ENCODE data around the gene IDUA. TPM values are rescaled to one million over a fixed set of nuclear protein-coding genes. Genes with fewer than 3 reads are reported as not detected.

IDUA gene
- total and polyA plus RNA-seq, 10 of the 15 experiments (the other 5 are each of a cell fraction or from before 2014, with no cell fraction given) = 0.05 to 7.6 (median 1.4) TPM; not detected in 1

DNA sequence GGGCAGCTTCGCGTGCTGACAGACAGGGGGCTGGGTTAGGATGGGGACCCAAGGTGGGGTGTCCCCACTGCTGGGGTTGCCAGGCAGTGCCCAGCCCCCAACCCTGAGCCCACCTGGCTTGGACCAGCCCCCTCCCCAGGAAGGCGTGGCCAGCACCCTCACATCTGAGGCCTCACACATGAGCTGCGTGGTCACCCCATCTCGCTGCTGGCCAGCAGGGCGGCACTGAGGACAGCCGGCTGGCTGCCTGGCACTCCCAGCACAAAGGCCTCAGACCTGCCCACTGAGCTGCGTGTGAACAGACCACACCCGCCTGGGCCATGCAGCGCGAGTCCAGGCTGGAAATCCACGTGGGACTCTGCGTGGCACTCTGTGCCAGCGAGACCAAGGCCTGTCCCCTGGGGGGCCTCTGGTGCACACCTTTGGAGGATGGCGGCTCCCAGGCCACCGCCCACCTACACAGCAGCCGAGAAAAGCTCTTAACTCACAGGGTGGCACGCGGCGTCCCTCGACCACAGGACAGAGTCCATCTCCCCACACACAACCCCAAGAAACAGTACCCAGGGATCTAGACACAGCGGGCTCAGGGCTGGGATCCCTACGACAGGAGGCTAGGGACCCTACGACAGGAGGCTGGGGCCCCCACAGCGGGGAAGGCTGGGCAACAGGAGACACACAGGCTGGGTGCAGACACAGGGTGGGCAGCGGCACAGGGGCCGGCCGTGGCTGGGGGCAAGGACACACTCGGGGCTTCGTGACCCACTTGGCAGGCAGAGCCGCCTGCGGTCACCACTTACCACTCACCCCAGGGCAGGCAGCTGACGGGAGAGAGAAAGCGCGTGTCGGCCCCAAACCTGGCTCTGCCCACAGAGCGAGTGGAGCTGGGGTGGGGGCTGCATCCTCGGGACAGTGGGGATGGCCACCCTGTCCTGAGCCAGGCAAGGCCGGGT lies 23.3 kb upstream of the IDUA start:
- POLR2A ChIA-PET = no interaction called here
- Histone ChIP-seq H2AFZ (ENCODE audit: control insufficient read depth, low read depth, low read length) (no peak overlapping the region), H3K4me3 (no peak overlapping the region), H3K4me2 (ENCODE audit: control insufficient read depth, insufficient read depth) (no peak overlapping the region), H3K27me3 (replicated peaks in 1 of 2; ENCODE audit: control insufficient read depth in 2 of 2, insufficient read depth in 2 of 2, low read length in 1 of 2) (no peaks in the 10 kb centered on the region), H3K9me3 (replicated peaks; ENCODE audit: control insufficient read depth, insufficient read depth, low read length) (no peaks in the 10 kb centered on the region), H3K79me2 (ENCODE audit: control insufficient read depth, insufficient read depth, low read length) (no peaks in the 10 kb centered on the region), H3K36me3 (ENCODE audit: control insufficient read depth in 2 of 2, insufficient read depth in 2 of 2, low read length in 1 of 2) (no peaks in the 10 kb centered on the region), H4K20me1 (ENCODE audit: control insufficient read depth, insufficient read depth) (no peaks in the 10 kb centered on the region), H3K27ac (ENCODE audit: control insufficient read depth, insufficient read depth) (no peak overlapping the region), H3K9ac (ENCODE audit: control insufficient read depth, insufficient read depth, low read length) (no peak overlapping the region), H3K4me1 (ENCODE audit: control insufficient read depth, insufficient read depth, low read length) (no peaks in the 10 kb centered on the region)
- SMC1A ChIA-PET (ENCODE audit: uncharacterized antibody, unreplicated experiment) = no interaction called here
- intact Hi-C loops (cut with micrococcal nuclease; ENCODE audit: unreplicated experiment) = no loop called here
- ATAC-seq (no peak), FAIRE-seq (no peak), DNase-seq (ENCODE audit: low read depth, low spot score) (no peak)
- in situ Hi-C loops (cut with MboI) = no loop called here
- WGBS (ENCODE audit: insufficient coverage, insufficient replicate concordance, low lambda C conversion rate, missing lambda C conversion rate) = 81% methylated on average over 37 of the region's 39 CpGs
- no TSS peak for BruUV-seq (replicated peaks)
- TF ChIP-seq ZZZ3 (IDR thresholded peaks at IDR 0.05; ENCODE audit: control insufficient read depth, insufficient read length, low read depth) (no peak), MEF2B (IDR thresholded peaks at IDR 0.05; ENCODE audit: partially characterized antibody, poor library complexity, severe bottlenecking) (no peak), CBX3 (IDR thresholded peaks at IDR 0.05; ENCODE audit: borderline replicate concordance, low read depth) (no peak), ETV6 (conservative IDR thresholded peaks at IDR 0.05 in 1 of 2, IDR thresholded peaks at IDR 0.05 in 1 of 2; ENCODE audit: borderline replicate concordance in 1 of 2, low read depth in 1 of 2) (no peak), CREB1 (IDR thresholded peaks at IDR 0.05; ENCODE audit: low read depth) (no peak), ZSCAN29 (IDR thresholded peaks at IDR 0.05) (no peak), EP300 (IDR thresholded peaks at IDR 0.05; ENCODE audit: borderline replicate concordance in 1 of 2, control insufficient read depth in 1 of 2, low read depth in 2 of 2, low read length in 2 of 2) (no peak), CEBPB (IDR thresholded peaks at IDR 0.05; ENCODE audit: borderline replicate concordance in 1 of 2, low read depth in 2 of 2, low read length in 2 of 2) (no peak), ZNF274 (IDR thresholded peaks at IDR 0.05; ENCODE audit: insufficient read depth, insufficient read length) (no peak)
- TF ChIP-seq, protein P1, sequence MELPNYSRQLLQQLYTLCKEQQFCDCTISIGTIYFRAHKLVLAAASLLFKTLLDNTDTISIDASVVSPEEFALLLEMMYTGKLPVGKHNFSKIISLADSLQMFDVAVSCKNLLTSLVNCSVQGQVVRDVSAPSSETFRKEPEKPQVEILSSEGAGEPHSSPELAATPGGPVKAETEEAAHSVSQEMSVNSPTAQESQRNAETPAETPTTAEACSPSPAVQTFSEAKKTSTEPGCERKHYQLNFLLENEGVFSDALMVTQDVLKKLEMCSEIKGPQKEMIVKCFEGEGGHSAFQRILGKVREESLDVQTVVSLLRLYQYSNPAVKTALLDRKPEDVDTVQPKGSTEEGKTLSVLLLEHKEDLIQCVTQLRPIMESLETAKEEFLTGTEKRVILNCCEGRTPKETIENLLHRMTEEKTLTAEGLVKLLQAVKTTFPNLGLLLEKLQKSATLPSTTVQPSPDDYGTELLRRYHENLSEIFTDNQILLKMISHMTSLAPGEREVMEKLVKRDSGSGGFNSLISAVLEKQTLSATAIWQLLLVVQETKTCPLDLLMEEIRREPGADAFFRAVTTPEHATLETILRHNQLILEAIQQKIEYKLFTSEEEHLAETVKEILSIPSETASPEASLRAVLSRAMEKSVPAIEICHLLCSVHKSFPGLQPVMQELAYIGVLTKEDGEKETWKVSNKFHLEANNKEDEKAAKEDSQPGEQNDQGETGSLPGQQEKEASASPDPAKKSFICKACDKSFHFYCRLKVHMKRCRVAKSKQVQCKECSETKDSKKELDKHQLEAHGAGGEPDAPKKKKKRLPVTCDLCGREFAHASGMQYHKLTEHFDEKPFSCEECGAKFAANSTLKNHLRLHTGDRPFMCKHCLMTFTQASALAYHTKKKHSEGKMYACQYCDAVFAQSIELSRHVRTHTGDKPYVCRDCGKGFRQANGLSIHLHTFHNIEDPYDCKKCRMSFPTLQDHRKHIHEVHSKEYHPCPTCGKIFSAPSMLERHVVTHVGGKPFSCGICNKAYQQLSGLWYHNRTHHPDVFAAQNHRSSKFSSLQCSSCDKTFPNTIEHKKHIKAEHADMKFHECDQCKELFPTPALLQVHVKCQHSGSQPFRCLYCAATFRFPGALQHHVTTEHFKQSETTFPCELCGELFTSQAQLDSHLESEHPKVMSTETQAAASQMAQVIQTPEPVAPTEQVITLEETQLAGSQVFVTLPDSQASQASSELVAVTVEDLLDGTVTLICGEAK (IDR thresholded peaks at IDR 0.05; ENCODE audit: borderline replicate concordance) = no peak
- TF ChIP-seq, protein P2, sequence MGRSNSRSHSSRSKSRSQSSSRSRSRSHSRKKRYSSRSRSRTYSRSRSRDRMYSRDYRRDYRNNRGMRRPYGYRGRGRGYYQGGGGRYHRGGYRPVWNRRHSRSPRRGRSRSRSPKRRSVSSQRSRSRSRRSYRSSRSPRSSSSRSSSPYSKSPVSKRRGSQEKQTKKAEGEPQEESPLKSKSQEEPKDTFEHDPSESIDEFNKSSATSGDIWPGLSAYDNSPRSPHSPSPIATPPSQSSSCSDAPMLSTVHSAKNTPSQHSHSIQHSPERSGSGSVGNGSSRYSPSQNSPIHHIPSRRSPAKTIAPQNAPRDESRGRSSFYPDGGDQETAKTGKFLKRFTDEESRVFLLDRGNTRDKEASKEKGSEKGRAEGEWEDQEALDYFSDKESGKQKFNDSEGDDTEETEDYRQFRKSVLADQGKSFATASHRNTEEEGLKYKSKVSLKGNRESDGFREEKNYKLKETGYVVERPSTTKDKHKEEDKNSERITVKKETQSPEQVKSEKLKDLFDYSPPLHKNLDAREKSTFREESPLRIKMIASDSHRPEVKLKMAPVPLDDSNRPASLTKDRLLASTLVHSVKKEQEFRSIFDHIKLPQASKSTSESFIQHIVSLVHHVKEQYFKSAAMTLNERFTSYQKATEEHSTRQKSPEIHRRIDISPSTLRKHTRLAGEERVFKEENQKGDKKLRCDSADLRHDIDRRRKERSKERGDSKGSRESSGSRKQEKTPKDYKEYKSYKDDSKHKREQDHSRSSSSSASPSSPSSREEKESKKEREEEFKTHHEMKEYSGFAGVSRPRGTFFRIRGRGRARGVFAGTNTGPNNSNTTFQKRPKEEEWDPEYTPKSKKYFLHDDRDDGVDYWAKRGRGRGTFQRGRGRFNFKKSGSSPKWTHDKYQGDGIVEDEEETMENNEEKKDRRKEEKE (IDR thresholded peaks at IDR 0.05) = no peak
- RAD21 ChIA-PET (ENCODE audit: unreplicated experiment) = no interaction called here
- CTCF ChIA-PET = interaction anchor here (1.1 kb wide), 1 partner anchor 29 kb away, joined by 3 read pairs; no protein-coding TSS in a partner anchor

All from GM12878 (cell line).